GM19438 (cell line): Measurements from ENCODE around the gene SLC6A18.

Source experiments
- ATAC-seq: cut with Tn5 transposase; IDR thresholded peaks from one replicate; pipeline ENCODE4 v1.9.1; 2021; ENCODE audit warnings: low read depth; ENCODE audit not compliant: unreplicated experiment

Gene SLC6A18

DNA sequence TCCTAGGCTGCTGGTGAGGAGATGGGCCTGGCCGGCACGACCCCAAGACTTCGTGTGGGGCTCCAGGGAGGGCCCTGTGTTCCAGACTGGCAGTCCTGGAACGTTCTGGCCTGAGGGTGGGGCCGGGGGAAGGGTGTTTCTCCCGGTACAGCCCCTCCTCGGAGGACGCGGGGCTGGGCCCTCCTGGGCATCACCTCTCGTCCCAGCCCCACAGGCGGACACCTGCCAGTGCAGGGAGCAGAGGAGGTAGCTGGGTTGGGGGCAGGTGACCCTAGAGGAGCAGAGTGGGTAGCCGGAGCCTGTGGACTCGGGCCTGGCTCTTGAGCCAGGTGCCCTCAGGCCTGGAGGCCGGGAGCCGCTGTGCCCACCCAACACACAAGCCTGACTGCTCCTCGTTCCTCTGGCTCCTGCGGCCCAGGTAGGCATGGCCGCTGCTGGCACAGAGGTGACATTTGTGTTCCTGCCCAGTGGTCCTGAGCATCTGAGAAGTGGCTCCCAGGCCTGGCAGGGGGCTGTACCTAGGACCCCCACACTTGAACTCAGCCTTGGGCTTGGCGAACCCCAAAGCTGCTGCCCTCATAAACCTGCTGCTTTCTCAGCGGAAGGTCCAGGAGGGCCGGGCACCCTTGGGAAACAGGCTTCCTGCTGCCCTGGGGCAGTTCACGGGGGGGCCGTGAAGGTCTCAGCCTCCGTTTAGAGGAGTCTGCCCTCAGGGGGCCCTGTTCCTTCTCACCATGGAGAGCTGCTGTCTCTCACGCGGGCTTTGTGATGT, 23.0 kb upstream of the SLC6A18 start:
- no peak for ATAC-seq

DNA sequence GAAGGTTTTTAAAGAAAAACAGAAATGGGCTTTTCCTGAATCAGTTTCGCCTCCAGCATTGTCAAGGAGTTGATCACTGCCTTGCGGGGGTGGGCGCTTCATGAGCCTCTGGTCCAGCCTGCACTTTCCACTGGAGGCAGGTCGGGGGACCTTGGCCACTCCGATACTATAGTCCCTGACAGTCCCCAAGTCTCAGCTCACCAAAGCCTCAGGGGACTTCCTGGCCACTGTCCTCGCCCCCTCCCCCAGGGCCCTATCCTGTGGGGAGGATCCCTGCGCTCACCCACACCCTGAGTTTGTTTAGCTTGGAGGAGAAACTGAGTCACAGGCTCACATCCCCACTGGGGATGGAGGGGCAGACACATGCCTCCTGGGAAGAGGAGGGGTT, 22.4 kb upstream of the SLC6A18 start:
- no peak for ATAC-seq

DNA sequence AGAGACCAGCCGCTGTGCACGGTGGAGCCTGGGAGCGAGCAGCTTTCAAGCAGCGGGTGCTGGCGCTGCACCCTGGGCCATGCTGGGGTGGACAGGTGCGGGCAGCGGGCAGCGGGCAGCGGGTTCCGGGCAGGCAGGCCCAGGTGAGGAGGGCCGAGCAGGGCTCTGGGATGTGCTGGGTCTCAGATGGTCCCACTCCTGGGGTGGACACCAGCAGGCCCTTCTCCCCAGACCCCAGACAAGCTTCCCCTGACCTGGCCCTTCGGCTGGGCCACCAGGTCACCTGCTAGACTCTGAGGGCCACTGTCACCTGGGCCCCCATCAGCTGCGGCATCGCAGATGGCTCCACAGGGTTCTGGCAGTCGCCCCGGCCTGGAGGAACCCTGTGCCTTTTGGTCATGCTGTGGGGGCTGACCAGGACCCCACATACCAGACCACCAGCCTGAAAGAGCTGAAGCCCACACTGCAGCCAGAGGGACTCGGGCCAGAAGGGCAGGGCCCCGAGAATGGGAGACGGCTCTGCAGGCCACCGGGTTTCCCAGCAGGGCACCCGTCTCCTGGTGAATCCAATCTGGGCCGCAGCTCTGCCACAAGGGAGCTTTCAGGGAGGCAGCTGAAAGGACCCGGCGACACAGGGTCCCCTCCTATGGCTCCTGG, 21.7 kb upstream of the SLC6A18 start:
- no peak for ATAC-seq

- no peak for ATAC-seq
These were observed 21.1 kb upstream of the SLC6A18 start for GRCh38 chr5:1203968-1204692.

DNA sequence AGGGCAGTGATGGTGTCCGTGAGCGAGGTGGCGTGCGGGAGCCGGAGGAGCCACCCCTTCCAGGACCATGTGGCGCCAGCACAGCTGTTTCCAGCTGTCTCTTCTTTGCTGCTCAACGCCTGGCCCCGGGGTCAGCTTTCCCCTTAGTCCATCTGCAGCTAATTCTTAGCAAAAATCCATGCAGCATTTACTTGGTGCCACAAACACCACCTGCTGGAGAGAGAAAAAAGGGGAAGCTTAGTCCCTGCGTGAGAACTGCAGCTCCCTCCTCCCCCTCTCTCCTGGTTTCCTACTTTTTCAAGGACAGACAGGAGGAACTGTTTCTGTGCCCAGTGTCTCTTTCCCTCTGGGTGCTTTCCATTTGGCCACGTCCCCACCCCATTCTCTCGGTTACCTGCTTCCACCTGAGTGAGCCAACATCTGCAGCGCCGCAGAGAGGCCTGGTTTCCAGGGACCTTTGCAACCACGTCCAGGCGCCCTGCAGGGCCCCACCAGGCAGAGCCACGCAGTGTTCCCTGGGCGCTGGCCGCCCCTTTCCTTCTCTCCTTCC, 20.4 kb upstream of the SLC6A18 start:
- ATAC-seq = no peak

DNA sequence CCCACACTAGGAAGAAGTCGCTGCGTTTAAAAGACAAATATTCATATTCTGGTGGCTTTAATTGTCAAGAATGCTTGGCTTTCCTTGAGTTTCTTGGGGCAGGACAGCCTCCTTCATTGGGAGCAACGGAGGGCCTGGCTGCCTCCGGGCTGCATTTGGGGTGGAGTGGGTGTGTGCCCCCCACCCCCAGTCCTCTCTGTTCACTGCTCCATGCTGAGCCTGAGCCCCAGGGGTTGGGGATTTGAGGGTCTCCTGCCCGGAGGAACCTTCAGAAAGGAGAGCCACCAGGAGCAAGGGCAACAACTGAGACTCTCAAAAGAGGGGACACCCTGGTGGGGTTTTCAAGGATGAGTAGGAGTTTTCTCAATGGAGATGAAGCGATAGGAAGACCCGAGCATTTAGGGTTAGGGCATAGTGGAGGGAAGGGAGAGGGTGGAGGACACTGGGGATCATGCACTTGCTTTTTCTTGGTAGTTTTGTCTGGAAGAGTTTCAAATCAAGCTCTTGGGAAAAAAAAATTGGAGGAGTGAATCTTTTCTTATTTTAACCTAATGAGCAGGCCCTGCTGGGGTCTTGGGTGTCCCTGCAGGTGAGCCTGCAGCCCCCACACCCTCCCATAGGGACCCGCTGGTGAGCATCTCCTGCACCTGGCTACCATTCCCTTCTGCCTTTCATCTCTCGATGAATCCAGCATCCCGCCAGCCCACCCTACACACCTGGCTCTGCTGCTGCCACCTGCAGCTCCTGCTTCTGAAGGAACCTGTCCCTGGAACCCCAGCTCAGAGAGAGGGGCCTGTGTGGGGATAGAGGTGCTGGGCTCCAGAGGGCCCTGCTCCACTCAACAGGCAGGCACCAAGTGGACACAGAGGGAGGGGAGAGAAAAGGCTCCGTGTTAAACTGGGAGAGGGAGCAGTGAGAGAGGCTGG, 19.7 kb upstream of the SLC6A18 start:
- ATAC-seq = no peak

GRCh38 chr5:1206521-1207412, 18.4 kb upstream of the SLC6A18 start:
- ATAC-seq = no peak

GRCh38 chr5:1207555-1207954, 17.6 kb upstream of the SLC6A18 start:
- no peak for ATAC-seq

- ATAC-seq = no peak
These were observed 16.9 kb upstream of the SLC6A18 start for GRCh38 chr5:1208221-1208742.

- no peak for ATAC-seq
These were observed 16.3 kb upstream of the SLC6A18 start for GRCh38 chr5:1208743-1209488.

- no peak for ATAC-seq
These were observed 15.7 kb upstream of the SLC6A18 start for GRCh38 chr5:1209489-1209852.

DNA sequence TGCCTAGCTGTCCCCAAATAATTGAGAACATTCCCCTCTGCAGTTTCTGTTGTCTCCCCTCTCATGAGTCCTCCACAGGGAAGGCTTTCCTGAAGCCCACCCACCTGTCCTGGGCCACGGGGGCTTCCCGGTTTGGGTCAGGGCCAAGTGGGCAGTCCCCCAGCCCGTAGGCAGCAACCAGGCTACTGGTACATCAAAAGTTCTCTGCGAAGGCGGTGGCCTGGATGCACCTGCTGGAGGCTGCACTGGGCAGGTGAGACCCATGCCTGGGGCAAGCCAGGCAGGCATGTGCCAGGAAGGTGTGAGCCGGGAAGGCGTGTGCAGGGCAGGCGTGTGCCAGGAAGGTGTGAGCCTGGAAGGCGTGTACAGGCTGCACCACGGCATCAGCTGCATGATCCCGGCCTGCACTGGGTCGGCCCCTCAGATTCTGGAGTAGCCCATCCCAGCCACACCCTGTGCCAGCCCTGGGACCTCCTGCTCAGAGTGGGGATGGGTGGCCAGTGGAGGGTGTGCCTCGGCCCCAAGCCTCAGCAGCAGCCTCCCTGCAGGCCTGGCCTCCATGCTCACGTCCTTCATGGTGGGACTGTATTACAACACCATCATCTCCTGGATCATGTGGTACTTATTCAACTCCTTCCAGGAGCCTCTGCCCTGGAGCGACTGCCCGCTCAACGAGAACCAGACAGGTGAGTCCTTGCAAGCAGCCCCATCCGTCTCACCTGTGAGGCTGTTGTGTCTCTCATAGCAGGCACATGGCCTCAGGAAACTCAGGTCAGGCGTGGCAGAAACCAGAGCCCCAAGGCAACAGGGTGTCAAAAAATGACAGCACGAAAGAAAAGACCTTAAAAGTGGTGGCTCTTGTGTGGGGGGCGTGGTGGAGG, 15.0 kb upstream of the SLC6A18 start:
- ATAC-seq = no peak

- ATAC-seq = no peak
These were observed 14.3 kb upstream of the SLC6A18 start for GRCh38 chr5:1210832-1211251.

GRCh38 chr5:1211701-1212100, 13.5 kb upstream of the SLC6A18 start:
- no peak for ATAC-seq

DNA sequence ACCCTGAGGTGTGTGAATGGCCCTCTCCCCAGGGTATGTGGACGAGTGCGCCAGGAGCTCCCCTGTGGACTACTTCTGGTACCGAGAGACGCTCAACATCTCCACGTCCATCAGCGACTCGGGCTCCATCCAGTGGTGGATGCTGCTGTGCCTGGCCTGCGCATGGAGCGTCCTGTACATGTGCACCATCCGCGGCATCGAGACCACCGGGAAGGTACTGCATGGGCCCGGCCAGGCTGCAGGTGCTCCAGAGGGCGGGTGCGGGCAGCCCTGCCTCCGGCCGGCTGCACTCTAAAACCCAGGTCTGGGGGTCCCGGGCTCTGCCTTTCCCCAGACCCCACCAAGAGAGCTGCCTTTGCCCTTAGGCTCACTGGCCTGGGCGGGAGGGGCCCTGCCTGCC, 12.9 kb upstream of the SLC6A18 start:
- no peak for ATAC-seq

DNA sequence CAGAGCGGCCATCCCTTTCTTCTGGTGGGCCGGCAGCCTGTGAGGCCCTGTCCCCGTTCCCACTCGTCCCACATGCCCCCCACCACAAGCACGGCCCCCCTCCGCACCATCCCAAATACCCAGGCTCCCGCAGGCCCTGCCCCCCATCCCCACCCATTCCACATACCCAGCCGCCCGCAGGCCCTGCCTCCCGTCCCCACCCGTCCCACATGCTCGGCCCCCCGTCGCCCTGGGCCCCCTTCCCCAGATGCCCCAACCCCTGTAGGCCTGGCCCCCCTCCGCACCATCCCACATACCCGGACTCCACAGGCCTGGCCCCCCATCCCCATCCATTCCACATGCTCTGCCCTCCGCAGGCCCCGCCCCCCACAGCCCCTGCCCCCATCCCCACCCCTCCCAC, 12.3 kb upstream of the SLC6A18 start:
- ATAC-seq = no peak

DNA sequence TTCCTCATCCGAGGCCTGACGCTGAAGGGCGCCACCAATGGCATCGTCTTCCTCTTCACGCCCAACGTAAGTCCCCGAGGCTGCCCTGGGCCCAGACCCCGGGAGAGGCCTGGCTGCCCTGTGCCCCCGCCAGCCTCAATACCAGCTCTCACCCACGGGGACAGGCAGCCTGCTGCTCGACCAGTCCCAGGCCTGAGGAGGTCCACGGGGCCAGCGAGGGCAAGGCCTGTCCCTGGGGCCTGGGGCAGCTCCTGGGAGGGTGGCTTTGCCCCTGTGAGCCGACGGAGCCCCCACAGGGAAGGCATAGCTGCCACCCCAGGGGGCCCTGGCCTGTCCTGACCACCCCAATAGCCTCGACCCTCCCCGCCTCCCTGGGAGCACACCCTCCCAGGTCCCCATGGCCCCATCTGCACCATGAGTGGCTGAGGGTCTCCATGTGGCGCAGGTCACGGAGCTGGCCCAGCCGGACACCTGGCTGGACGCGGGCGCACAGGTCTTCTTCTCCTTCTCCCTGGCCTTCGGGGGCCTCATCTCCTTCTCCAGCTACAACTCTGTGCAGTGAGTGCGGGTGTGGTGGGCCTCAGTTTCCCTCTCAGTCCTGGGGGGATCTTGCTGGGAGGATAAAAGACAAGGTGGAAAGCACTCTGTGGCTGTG, 11.5 kb upstream of the SLC6A18 start:
- no peak for ATAC-seq
